NCI-H2081 (cell line): ENCODE measurements around the gene B4GALT4.
A peak's percentile ranks its signal among the peaks of the same experiment; 100 is the strongest.

Experiments used
- DNase-seq, 2 experiments: peaks; one replicate each; lab custom pipeline; 2025; lab: John Stamatoyannopoulos, UW

Gene B4GALT4

GRCh38 chr3:119237299-119237698 is 3.4 kb downstream of the B4GALT4 start:
- DNase-seq = no peak

- DNase-seq = no peak
These were observed 3.9 kb downstream of the B4GALT4 start for GRCh38 chr3:119236756-119237155.

- no peak for DNase-seq
These were observed 5.5 kb downstream of the B4GALT4 start for GRCh38 chr3:119235151-119235550.

GRCh38 chr3:119234610-119235009 is 6.1 kb downstream of the B4GALT4 start:
- DNase-seq = no peak

GRCh38 chr3:119230745-119231144 is 9.9 kb downstream of the B4GALT4 start:
- no peak for DNase-seq

GRCh38 chr3:119230071-119230470 is 10.6 kb downstream of the B4GALT4 start:
- DNase-seq = no peak

- no peak for DNase-seq
These were observed 11.5 kb downstream of the B4GALT4 start for GRCh38 chr3:119229190-119229589.

GRCh38 chr3:119228373-119229145 is 12.1 kb downstream of the B4GALT4 start:
- DNase-seq = no peak

- peak in 1 of 2 experiments; percentile 13 for DNase-seq
These were observed 13.4 kb downstream of the B4GALT4 start for GRCh38 chr3:119227070-119227850.

GRCh38 chr3:119225121-119225520 is 15.6 kb downstream of the B4GALT4 start:
- no peak for DNase-seq

- no peak for DNase-seq
These were observed 17.2 kb downstream of the B4GALT4 start for GRCh38 chr3:119223511-119223910.

- no peak for DNase-seq
These were observed 18.3 kb downstream of the B4GALT4 start for GRCh38 chr3:119222391-119222790.

GRCh38 chr3:119221779-119222320 is 18.8 kb downstream of the B4GALT4 start:
- no peak for DNase-seq

- DNase-seq = no peak
These were observed 19.6 kb downstream of the B4GALT4 start for GRCh38 chr3:119220970-119221667.

- DNase-seq = no peak
These were observed 20.5 kb downstream of the B4GALT4 start for GRCh38 chr3:119220198-119220597.

GRCh38 chr3:119219069-119219468 is 21.6 kb downstream of the B4GALT4 start:
- DNase-seq = no peak

GRCh38 chr3:119211803-119212202 is 28.9 kb downstream of the B4GALT4 start:
- DNase-seq = no peak

- DNase-seq = no peak
These were observed 29.5 kb downstream of the B4GALT4 start for GRCh38 chr3:119211193-119211592.

- no peak for DNase-seq
These were observed 33.2 kb downstream of the B4GALT4 start for GRCh38 chr3:119207512-119207875.

GRCh38 chr3:119206611-119207511 is 33.8 kb downstream of the B4GALT4 start:
- no peak for DNase-seq

GRCh38 chr3:119205685-119206084 is 35.0 kb downstream of the B4GALT4 start:
- no peak for DNase-seq
